ENCODE data around the gene HPS3.
"Not testable (repeated sequence)": the region's sequence is repeated elsewhere in the genome, so short reads cannot be mapped to it uniquely, and the experiment has no call there.

Gene HPS3

DNA sequence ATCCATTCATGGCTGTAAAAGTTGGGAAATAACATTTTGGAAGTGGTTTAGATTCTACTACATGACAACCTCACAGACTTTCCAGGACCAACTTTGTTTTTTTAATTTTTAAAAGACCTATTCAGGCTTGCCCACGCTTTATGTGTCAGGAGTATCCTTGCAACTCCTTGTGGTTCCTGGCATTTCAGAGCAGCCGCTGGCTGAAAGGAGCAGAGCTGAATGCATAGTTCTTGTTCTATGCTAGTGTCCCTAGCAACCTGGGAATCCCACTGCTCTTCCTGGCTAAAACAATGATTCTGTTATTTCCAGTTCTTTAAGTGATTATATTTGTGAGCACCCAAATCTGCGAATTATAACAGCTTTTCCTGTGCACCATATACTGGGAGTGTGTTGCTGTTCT is 57.3 kb downstream of the HPS3 start:
- DNase-seq (ENCODE audit: low read depth) = no peak

DNA sequence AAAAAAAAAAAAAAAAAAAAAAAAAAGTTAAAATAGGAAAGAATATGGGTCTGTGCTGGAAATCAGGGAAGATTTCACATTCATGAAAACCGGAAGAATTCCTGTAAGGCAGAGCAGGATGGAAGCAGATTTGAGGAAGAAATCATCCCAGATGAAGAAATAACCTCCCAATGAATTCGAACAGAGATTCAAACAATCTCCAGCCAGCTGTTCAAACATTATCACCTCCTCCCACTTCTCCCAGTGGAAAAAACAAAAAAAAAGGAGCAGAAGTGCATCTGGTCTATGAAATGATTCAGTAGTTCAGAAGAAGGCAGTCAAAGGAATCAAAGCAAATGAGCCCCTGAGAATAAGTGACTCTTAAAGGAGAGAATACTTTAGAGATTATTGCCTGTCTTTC is 59.1 kb downstream of the HPS3 start:
- no peak for DNase-seq (ENCODE audit: low read depth)

DNA sequence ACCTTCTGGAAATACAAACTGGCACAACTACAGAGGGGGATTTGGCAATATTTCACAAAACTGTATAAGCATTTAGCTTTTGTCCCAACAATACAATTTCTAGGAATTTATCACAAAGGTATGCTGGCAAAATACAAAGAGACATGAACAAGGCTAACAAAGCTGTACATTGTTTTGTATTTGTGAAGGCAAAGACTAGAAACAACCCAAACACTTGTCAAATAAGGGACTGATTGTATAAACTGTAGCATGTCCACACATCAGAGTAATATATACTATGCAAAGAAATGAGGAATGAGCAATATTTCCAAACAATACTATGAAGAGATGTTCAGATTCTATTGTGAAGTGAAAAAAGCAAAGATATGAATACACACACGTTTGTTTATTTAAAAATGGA is 65.8 kb downstream of the HPS3 start:
- no peak for DNase-seq (ENCODE audit: low read depth)

DNA sequence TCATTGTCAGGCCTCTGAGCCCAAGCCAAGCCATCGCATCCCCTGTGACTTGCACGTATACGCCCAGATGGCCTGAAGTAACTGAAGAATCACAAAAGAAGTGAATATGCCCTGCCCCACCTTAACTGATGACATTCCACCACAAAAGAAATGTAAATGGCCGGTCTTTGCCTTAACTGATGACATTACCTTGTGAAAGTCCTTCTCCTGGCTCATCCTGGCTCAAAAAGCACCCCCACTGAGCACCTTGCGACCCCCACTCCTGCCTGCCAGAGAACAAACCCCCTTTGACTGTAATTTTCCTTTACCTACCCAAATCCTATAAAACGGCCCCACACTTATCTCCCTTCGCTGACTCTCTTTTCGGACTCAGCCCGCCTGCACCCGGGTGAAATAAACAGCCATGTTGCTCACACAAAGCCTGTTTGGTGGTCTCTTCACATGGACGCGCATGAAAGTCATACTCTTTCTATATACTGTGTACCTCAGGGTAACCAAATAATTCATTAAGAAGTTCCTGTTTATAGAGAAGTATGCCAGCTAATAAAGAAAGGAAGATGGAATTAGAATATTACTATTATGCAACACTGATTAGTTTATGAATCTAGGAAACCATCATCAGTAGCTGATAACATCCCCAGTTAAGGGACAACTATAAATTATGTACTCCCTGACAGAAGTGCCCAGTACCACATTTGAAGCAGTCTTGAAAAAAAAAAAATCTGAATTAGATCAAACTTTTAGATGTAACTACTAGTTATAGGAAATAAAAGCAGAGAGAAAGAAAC is 67.6 kb downstream of the HPS3 start:
- not testable (repeated sequence) for DNase-seq (ENCODE audit: low read depth)

DNA sequence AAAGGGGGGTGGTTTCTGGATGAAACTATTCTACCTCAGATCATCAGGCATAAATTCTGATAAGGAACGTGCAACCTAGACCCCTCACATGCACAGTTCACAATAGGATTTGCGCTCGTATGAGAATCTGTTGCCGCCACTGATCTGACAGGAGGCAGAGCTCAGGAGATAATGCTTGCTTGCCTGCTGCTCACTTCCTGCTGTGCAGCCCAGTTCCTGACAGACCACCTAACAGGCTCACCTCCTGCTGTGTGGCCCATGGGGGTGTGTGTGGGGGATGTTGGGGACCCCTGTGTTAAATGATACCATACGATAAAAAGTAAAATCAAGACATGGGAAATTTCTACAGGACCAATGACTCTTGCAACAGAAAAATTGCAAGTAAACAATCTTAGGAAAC is 68.2 kb downstream of the HPS3 start:
- DNase-seq (ENCODE audit: low read depth) = no peak

DNA sequence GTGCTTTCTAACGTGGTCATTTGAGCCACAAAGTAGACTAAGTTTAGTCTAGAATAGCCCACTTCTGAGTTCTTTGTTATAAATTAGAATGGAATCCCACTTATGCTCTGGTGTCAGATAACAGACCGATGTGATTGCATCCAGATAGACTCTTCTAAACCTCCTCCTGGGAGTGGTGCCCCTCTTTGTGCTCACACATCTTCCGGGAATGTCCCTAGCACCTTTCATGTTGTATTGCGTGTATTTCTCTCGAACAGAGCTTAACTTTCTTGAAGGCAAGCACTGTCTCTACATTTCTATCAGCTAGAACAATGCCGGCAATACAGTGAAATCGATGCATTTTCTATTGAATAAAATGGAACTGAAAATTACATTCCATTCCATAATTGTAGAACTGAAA is 69.2 kb downstream of the HPS3 start:
- DNase-seq (ENCODE audit: low read depth) = no peak

DNA sequence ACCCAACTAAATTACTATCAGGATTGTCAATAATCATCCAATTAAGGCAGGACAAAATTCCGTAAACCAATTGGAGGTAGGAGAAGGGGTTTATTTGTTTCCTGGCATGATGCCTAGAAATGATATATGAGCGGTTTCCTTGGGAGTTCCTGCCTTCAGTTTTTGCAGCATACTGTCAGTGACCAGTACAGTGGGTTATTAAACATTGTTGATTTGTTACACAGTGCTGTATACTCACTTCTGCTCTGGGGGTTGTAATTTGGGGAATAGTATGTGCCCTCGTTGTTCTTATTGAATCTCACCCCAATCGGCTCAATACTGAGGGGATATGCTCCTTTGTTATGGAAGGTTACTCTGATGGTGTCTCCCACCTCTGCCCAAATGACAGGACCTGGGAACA is 70.0 kb downstream of the HPS3 start:
- no peak for DNase-seq (ENCODE audit: low read depth)

DNA sequence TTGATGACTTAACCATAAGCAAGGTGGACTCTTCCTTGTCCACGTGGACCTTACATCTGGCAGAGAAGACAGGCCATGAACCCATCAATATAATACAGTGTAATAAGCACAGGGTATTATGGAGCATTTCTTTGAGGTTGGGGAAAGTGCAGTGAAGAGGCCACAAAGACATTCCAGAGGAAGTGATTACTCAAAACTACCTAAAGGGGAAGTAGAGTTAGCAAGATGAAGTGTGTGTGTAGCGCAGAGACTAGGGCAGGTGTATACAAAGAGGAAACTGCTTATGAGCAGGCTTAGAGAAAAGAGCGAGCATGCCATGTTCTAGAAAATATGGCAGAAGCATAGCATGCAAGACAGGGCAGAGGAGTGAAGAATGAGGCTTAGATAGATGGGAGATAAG is 74.3 kb downstream of the HPS3 start:
- no peak for DNase-seq (ENCODE audit: low read depth)

DNA sequence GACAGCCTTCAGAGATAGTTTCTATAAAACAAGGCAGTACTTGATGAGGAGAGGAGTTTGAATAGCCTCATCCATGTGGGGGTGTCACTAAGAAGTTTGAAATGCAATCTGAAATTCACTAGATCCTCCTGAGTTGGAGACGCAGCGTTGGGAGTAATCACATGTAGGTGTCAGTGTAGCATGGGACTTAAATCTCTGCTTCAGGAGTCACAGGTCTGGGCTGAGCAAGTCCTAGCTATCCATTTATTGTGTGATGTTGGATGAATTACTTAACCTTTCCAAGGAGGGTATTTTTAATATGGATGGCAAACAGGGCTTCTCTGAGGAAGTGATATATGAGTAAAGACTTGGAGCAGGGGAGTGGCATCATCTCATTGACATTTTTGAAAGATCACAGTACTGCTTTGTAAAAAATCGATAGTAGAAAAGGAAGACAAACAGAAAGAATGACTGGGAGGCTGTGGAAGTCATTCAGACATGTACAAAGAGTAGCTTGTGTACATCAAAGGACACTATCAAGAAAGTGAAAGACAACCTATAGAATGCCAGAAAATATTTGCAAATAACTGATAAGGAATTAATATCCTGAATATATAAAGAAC is 75.1 kb downstream of the HPS3 start:
- DNase-seq (ENCODE audit: low read depth) = no peak

DNA sequence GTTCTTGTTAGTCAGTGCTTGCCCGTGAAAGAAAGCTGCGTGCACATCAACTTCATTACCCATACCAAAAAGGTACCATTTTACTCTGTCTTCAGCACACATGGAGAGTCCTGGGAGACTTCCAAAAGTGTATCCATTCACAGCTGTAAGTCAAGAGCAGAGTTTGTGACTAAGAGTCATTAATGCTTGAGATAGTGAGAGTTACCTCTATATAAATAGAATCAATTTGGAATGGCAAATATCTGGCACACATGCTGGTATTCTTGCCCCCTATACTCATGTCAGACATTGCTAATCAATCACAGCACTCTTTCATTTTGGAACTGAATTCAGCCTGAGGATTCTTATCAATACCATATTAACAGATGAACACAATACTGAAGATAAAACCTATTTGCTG is 78.0 kb downstream of the HPS3 start:
- DNase-seq (ENCODE audit: low read depth) = no peak

DNA sequence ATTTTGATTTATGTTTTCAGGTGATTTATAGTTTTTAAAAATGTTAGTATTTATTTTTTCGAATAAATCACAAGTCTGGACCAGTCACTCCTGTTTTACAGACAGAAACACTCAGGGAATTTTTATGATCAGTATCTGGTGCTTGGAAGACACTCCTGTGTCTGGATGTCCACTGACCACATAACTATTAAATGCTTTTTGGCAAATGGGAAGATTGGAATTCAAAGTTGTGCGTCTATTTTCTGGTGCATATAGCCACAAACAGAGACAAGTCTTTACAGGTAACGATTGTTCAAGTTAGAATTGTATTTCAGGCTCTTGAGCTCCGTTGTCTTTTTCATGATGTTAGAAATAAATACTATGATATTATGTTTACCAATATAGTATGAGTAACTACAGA is 80.0 kb downstream of the HPS3 start:
- DNase-seq (ENCODE audit: low read depth) = no peak

DNA sequence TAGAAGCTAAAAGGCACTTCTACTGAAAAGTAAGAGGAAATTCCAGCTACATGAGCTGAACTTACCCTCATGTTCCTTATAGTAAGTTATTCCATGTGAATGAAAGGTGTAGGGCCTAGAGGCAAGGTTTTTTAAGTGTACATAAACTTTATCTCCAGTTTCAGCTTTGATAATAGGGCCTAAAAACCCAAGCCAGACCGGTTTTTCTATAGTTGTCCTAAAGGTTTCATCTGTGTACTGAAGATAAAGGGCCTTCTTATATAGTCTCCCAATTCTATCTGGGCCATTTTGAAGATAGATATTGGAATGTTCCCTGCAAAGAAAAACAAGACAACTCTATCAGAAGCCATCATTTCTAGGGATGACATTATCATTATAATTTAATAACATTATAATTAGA is 82.9 kb downstream of the HPS3 start:
- DNase-seq (ENCODE audit: low read depth) = no peak

DNA sequence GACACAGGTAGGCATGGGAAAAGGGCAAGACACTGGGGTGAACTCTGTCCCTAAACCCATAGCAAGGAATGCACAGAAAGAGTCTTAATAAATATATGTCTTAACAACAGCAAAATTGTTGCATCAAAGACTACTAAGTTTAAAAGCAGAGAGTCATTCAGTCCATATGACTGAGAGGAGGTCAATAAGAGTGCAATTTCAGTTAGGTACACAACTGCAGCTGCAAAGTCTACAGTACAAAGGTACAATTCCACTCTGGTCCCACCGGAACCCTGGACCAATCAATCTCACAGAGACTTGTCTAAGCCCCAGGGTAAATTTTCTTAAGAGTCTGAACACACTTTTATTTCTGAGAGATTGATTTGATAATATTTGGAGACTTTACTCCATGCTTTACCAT is 85.3 kb downstream of the HPS3 start:
- DNase-seq (ENCODE audit: low read depth) = no peak

DNA sequence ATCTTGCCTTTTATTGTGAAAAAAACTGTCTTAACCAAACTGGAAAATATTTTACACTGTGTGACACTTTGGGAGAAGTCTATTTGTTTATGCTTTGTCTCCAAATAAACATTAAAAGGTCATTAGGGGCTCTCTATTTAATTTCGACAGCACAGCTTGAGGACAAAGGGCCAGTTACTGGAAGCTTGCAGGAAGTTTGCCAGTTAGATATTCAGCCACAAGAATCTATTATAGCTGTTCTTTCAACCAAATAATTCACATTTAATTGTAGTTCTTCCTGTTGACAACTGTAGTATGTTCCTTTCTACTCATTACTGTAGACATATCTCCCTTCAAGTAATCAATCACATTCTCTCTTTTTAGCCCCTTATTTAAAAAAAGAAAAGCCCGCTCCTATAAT is 86.1 kb downstream of the HPS3 start:
- DNase-seq (ENCODE audit: low read depth) = no peak

DNA sequence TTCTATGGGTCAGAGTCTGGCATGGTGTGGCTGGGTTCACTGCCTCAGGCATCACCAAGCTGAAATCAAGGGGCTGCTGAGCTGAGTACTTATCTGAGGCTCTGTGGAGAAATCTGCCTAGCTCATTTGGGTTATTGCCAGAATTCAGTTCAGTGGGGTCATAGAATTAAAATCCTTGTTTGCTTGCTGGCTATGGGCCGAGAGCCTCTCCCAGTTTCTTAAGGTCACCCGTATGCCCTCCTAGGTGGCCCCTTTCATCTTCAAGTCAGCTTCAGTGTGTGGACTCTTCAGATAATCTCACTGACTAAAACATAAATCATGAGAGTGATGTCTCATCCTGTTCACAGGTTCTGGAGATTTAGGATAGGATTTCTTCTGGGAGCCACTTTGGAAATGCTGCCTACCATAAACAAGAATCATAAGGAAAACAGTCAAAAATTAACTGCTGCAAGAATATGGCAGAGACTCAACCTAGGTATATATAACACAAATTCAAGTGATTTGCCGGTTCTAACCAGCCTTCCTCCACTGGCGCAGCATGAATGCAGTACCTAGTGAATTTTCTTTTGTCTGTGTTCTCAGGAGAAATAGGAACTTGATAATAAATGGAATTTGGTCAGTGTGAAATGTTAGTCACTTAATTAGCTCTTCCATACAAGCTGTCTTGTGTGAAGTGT is 86.9 kb downstream of the HPS3 start:
- DNase-seq (ENCODE audit: low read depth) = no peak

DNA sequence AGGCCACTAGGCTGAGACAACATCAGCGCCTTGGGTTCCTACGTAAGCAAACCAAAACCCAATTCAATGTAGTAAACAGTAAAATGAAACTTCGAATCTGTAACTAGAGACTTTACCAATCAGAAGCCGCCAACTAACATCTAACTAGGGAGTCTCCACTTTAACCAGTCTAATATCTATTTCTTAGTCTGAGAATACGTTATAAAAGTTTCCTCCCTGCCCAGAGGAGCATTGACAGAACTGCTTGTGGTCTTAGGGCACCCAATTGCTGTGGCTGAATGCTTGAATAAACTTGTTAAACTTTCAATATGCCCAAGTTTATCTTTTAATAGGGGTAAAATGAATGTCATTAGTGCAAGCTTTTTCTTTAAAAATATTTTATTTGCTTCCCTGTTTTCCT is 87.9 kb downstream of the HPS3 start:
- no peak for DNase-seq (ENCODE audit: low read depth)

DNA sequence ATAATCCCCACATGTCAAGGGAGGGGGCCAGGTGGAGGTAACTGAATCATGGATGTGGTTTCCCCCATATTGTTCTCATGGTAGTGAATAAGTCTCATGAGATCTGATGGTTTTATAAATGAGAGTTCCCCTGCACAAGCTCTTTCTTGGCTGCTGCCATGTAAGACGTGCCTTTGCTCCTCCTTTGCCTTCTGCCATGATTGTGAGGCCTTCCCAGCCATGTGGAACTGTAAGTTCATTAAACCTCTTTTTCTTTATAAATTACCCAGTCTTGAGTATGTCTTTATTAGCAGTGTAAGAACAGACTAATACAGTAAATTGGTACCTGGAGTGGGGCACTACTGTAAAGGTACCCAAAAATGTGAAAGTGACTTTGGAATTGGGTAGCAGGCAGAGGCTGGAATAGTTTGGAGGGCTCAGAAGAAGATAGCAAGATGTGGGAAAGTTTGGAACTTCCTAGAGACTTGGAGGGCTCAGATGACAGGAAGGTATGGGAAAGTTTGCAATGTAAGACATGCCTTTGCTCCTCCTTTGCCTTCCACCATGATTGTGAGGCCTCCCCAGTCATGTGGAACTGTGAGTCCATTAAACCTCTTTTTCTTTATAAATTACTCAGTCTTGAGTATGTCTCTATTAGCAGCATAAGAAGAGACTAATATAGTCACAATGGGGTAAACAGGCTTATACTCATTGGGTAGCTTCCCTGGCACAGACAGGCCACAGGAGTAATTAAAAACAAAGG is 90.1 kb downstream of the HPS3 start:
- not testable (repeated sequence) for DNase-seq (ENCODE audit: low read depth)

DNA sequence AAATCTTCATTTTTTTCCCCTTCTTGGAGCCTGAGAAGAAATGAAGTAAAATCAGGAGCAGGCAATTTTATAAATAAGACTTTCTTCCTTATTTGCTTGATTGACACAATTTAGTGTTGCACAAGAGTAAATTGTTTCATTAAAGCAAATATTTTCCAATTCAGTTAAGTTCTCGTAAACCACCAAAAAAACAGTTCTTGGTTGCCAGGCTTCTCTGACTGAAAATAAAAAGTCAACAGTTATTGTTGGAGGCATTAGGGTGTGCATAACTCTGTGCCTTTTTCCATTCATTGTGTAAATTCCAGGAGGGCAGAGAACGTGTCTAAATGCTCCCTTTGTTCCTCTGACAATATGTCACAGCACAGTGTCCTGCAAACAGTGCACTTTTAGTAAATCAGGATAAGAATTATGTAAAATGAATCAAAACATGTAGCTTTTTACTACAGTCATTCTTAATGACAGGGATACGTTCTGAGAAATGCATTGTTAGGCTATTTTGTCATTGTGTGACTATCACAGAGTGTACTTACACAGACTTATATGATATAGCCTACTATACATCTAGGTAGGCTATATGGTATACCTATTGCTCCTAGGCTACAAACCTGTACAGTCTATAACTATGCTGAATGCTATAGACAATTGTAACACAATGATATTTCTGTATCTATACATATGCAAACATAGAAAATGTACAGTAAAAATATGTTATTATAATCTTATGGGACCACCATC is 92.5 kb downstream of the HPS3 start, which contains the start of gene CP:
Gene CP, minus strand, starts transcription at position 47 of the 735 bp plus-strand sequence. Its CDS starts 37 bp downstream, at position 10.
- DNase-seq (ENCODE audit: low read depth) = no peak

Data from GM04503 (cell line).